ENCODE data around the gene LILRB2. TPM values are rescaled to one million over a fixed set of nuclear protein-coding genes. Genes with fewer than 3 reads are reported as not detected.
"Not testable (repeated sequence)": the region's sequence is repeated elsewhere in the genome, so short reads cannot be mapped to it uniquely, and the experiment has no call there.

The LILRB2 gene
- total RNA-seq, 1 experiment from 2014 or later: not detected

- H3K27ac Mint-ChIP-seq; H3K14ac ChIP-seq (ENCODE audit: insufficient read depth, low read length); H3K23me2 ChIP-seq (ENCODE audit: insufficient read length, low read depth, low read length, poor library complexity, severe bottlenecking); H3K79me2 ChIP-seq (ENCODE audit: insufficient read depth, low read length); H3K4me2 ChIP-seq (ENCODE audit: insufficient read depth, insufficient read length, low read length); H3T11ph ChIP-seq (ENCODE audit: low read length); H3K9me3 ChIP-seq (ENCODE audit: control insufficient read depth, low read depth, low read length); H3K27me3 ChIP-seq (ENCODE audit: insufficient read depth, low read length); H2AK5ac ChIP-seq (ENCODE audit: insufficient read length, low read length); H2BK15ac ChIP-seq (ENCODE audit: low read depth, low read length); H3K27ac ChIP-seq (ENCODE audit: insufficient read length, low read depth, low read length); DNase-seq; H3K79me1 ChIP-seq (ENCODE audit: insufficient read depth, low read depth, low read length, poor library complexity, severe bottlenecking); H2BK5ac ChIP-seq (ENCODE audit: insufficient read length, low read length); H4K8ac ChIP-seq (replicated peaks; ENCODE audit: insufficient read length, low read depth, low read length); H3K56ac ChIP-seq (ENCODE audit: insufficient read length, low read depth, low read length); H2BK120ac ChIP-seq (ENCODE audit: low read depth, low read length, poor library complexity, severe bottlenecking); H3K4me3 Mint-ChIP-seq; H3K18ac ChIP-seq (ENCODE audit: insufficient read length, low read depth, low read length); H4K91ac ChIP-seq (ENCODE audit: insufficient read length, low read depth, low read length); H3K4ac ChIP-seq (ENCODE audit: low read depth, low read length); H3K36me3 Mint-ChIP-seq (ENCODE audit: insufficient read depth in 1 of 3, low read depth in 3 of 3); H2BK20ac ChIP-seq (ENCODE audit: low read depth, low read length, poor library complexity, severe bottlenecking); H2BK12ac ChIP-seq (ENCODE audit: insufficient read length, low read depth, low read length); H2AFZ ChIP-seq (ENCODE audit: low read length); H4K5ac ChIP-seq (ENCODE audit: insufficient read length, low read depth, low read length); H3K4me1 Mint-ChIP-seq; H3K4me1 ChIP-seq (ENCODE audit: insufficient read depth, low read length); H4K20me1 ChIP-seq (ENCODE audit: control insufficient read depth, insufficient read depth, insufficient read length); H3K23ac ChIP-seq (ENCODE audit: insufficient read length, low read depth, low read length); H3K9ac ChIP-seq (ENCODE audit: extremely low read depth, insufficient read length, low read length): not testable (repeated sequence)
- Mint-ChIP-seq H3K27me3 (ENCODE audit: low read depth) (peaks cover 50% of the 10 kb centered on the region), H3K9me3 (peaks cover 0 to 58% of the 10 kb centered on the region in 2 experiments; a peak in 2 of 5 replicates)
- WGBS (ENCODE audit: extremely low coverage, insufficient read length, low lambda C conversion rate): no CpG with 5 or more reads among the region's 10 CpGs
Measured at GRCh38 chr19:54280441-54280840, 469 bp downstream of the LILRB2 start.

- peaks cover 51% of the 10 kb centered on the region for H3K27me3 Mint-ChIP-seq (ENCODE audit: low read depth)
- H3K79me1 ChIP-seq (ENCODE audit: insufficient read depth, low read depth, low read length, poor library complexity, severe bottlenecking); H4K20me1 ChIP-seq (ENCODE audit: control insufficient read depth, insufficient read depth, insufficient read length); H3K27me3 ChIP-seq (ENCODE audit: insufficient read depth, low read length); H2BK120ac ChIP-seq (ENCODE audit: low read depth, low read length, poor library complexity, severe bottlenecking); H3K27ac Mint-ChIP-seq; H3K4me1 Mint-ChIP-seq; H3K36me3 Mint-ChIP-seq (ENCODE audit: insufficient read depth in 1 of 3, low read depth in 3 of 3); H3K4me1 ChIP-seq (ENCODE audit: insufficient read depth, low read length); DNase-seq; H2AK5ac ChIP-seq (ENCODE audit: insufficient read length, low read length); H3K23me2 ChIP-seq (ENCODE audit: insufficient read length, low read depth, low read length, poor library complexity, severe bottlenecking); H3K18ac ChIP-seq (ENCODE audit: insufficient read length, low read depth, low read length); H3K14ac ChIP-seq (ENCODE audit: insufficient read depth, low read length); H3K4me3 Mint-ChIP-seq; H3K9me3 ChIP-seq (ENCODE audit: control insufficient read depth, low read depth, low read length); H3K4ac ChIP-seq (ENCODE audit: low read depth, low read length); H2AFZ ChIP-seq (ENCODE audit: low read length); H2BK20ac ChIP-seq (ENCODE audit: low read depth, low read length, poor library complexity, severe bottlenecking); H3K56ac ChIP-seq (ENCODE audit: insufficient read length, low read depth, low read length); H3K23ac ChIP-seq (ENCODE audit: insufficient read length, low read depth, low read length); H2BK12ac ChIP-seq (ENCODE audit: insufficient read length, low read depth, low read length); H4K8ac ChIP-seq (replicated peaks; ENCODE audit: insufficient read length, low read depth, low read length); H3K9ac ChIP-seq (ENCODE audit: extremely low read depth, insufficient read length, low read length); H3K4me2 ChIP-seq (ENCODE audit: insufficient read depth, insufficient read length, low read length); H2BK5ac ChIP-seq (ENCODE audit: insufficient read length, low read length); H3K79me2 ChIP-seq (ENCODE audit: insufficient read depth, low read length); H3K27ac ChIP-seq (ENCODE audit: insufficient read length, low read depth, low read length); H3T11ph ChIP-seq (ENCODE audit: low read length); H2BK15ac ChIP-seq (ENCODE audit: low read depth, low read length); H4K5ac ChIP-seq (ENCODE audit: insufficient read length, low read depth, low read length); H4K91ac ChIP-seq (ENCODE audit: insufficient read length, low read depth, low read length): not testable (repeated sequence)
- WGBS (ENCODE audit: extremely low coverage, insufficient read length, low lambda C conversion rate): no CpG with 5 or more reads among the region's 4 CpGs
- H3K9me3 Mint-ChIP-seq: peaks cover 0 to 60% of the 10 kb centered on the region in 2 experiments; a peak in 2 of 5 replicates
Measured at GRCh38 chr19:54280025-54280424, 885 bp downstream of the LILRB2 start.
